ENCODE data around the gene CST7.
"Not testable (repeated sequence)": the region's sequence is repeated elsewhere in the genome, so short reads cannot be mapped to it uniquely, and the experiment has no call there.

The CST7 gene

GRCh38 chr20:24914388-24915241 lies 34.5 kb upstream of the CST7 start:
- Histone ChIP-seq H3K36me3 (ENCODE audit: insufficient read depth, low read length) (no peaks in the 10 kb centered on the region), H2AFZ (ENCODE audit: low read length, unreplicated experiment) (no peak overlapping the region), H3K4me1 (ENCODE audit: control insufficient read depth, insufficient read depth, low read length, unreplicated experiment) (no peaks in the 10 kb centered on the region), H3K4me3 (ENCODE audit: low read depth, low read length) (no peak overlapping the region), H3K79me2 (ENCODE audit: control insufficient read depth, insufficient read depth, low read length, unreplicated experiment) (no peaks in the 10 kb centered on the region), H3K27me3 (ENCODE audit: insufficient read depth, low read length) (peaks cover 26% of the 10 kb centered on the region), H3K27ac (ENCODE audit: low read depth, low read length) (no peak overlapping the region)

GRCh38 chr20:24915440-24915839 lies 33.6 kb upstream of the CST7 start:
- H3K79me2 ChIP-seq (ENCODE audit: control insufficient read depth, insufficient read depth, low read length, unreplicated experiment), result no peaks in the 10 kb centered on the region
- H3K27me3 ChIP-seq (ENCODE audit: insufficient read depth, low read length), result peaks cover 23% of the 10 kb centered on the region
- H3K27ac ChIP-seq (ENCODE audit: low read depth, low read length), result no peak overlapping the region
- no peak overlapping the region for H2AFZ ChIP-seq (ENCODE audit: low read length, unreplicated experiment)
- H3K4me1 ChIP-seq (ENCODE audit: control insufficient read depth, insufficient read depth, low read length, unreplicated experiment), result no peaks in the 10 kb centered on the region
- no peak overlapping the region for H3K4me3 ChIP-seq (ENCODE audit: low read depth, low read length)
- H3K36me3 ChIP-seq (ENCODE audit: insufficient read depth, low read length), result no peaks in the 10 kb centered on the region

- peaks cover 19% of the 10 kb centered on the region for H3K27me3 ChIP-seq (ENCODE audit: insufficient read depth, low read length)
- H3K4me1 ChIP-seq (ENCODE audit: control insufficient read depth, insufficient read depth, low read length, unreplicated experiment), result no peaks in the 10 kb centered on the region
- no peak overlapping the region for H3K27ac ChIP-seq (ENCODE audit: low read depth, low read length)
- no peak overlapping the region for H3K4me3 ChIP-seq (ENCODE audit: low read depth, low read length)
- no peaks in the 10 kb centered on the region for H3K79me2 ChIP-seq (ENCODE audit: control insufficient read depth, insufficient read depth, low read length, unreplicated experiment)
- no peak overlapping the region for H2AFZ ChIP-seq (ENCODE audit: low read length, unreplicated experiment)
- H3K36me3 ChIP-seq (ENCODE audit: insufficient read depth, low read length), result no peaks in the 10 kb centered on the region
Measured at GRCh38 chr20:24915892-24916291, 33.2 kb upstream of the CST7 start.

- Histone ChIP-seq H3K36me3 (ENCODE audit: insufficient read depth, low read length) (no peaks in the 10 kb centered on the region), H3K79me2 (ENCODE audit: control insufficient read depth, insufficient read depth, low read length, unreplicated experiment) (no peaks in the 10 kb centered on the region), H3K27ac (ENCODE audit: low read depth, low read length) (no peak overlapping the region), H2AFZ (ENCODE audit: low read length, unreplicated experiment) (no peak overlapping the region), H3K27me3 (ENCODE audit: insufficient read depth, low read length) (peaks cover 19% of the 10 kb centered on the region), H3K4me1 (ENCODE audit: control insufficient read depth, insufficient read depth, low read length, unreplicated experiment) (no peaks in the 10 kb centered on the region), H3K4me3 (ENCODE audit: low read depth, low read length) (no peak overlapping the region)
Measured at GRCh38 chr20:24916412-24916811, 32.7 kb upstream of the CST7 start.

- no peaks in the 10 kb centered on the region for H3K4me1 ChIP-seq (ENCODE audit: control insufficient read depth, insufficient read depth, low read length, unreplicated experiment)
- no peaks in the 10 kb centered on the region for H3K79me2 ChIP-seq (ENCODE audit: control insufficient read depth, insufficient read depth, low read length, unreplicated experiment)
- no peaks in the 10 kb centered on the region for H3K36me3 ChIP-seq (ENCODE audit: insufficient read depth, low read length)
- H2AFZ ChIP-seq (ENCODE audit: low read length, unreplicated experiment), result no peak overlapping the region
- H3K27me3 ChIP-seq (ENCODE audit: insufficient read depth, low read length), result peaks cover 18% of the 10 kb centered on the region
- H3K27ac ChIP-seq (ENCODE audit: low read depth, low read length), result no peak overlapping the region
- H3K4me3 ChIP-seq (ENCODE audit: low read depth, low read length), result no peak overlapping the region
Measured at GRCh38 chr20:24917056-24917455, 32.0 kb upstream of the CST7 start.

- Histone ChIP-seq H3K27me3 (ENCODE audit: insufficient read depth, low read length) (peaks cover 13% of the 10 kb centered on the region), H3K4me3 (ENCODE audit: low read depth, low read length) (no peak overlapping the region), H3K4me1 (ENCODE audit: control insufficient read depth, insufficient read depth, low read length, unreplicated experiment) (no peaks in the 10 kb centered on the region), H3K36me3 (ENCODE audit: insufficient read depth, low read length) (no peaks in the 10 kb centered on the region), H3K27ac (ENCODE audit: low read depth, low read length) (no peak overlapping the region), H3K79me2 (ENCODE audit: control insufficient read depth, insufficient read depth, low read length, unreplicated experiment) (no peaks in the 10 kb centered on the region), H2AFZ (ENCODE audit: low read length, unreplicated experiment) (no peak overlapping the region)
Measured at GRCh38 chr20:24917797-24918578, 31.1 kb upstream of the CST7 start.

- H3K36me3 ChIP-seq (ENCODE audit: insufficient read depth, low read length), result no peaks in the 10 kb centered on the region
- no peak overlapping the region for H3K4me3 ChIP-seq (ENCODE audit: low read depth, low read length)
- H3K27ac ChIP-seq (ENCODE audit: low read depth, low read length), result no peak overlapping the region
- no peaks in the 10 kb centered on the region for H3K4me1 ChIP-seq (ENCODE audit: control insufficient read depth, insufficient read depth, low read length, unreplicated experiment)
- peaks cover 13% of the 10 kb centered on the region for H3K27me3 ChIP-seq (ENCODE audit: insufficient read depth, low read length)
- H3K79me2 ChIP-seq (ENCODE audit: control insufficient read depth, insufficient read depth, low read length, unreplicated experiment), result no peaks in the 10 kb centered on the region
- no peak overlapping the region for H2AFZ ChIP-seq (ENCODE audit: low read length, unreplicated experiment)
Measured at GRCh38 chr20:24918579-24919566, 30.2 kb upstream of the CST7 start.

- H3K27ac ChIP-seq (ENCODE audit: low read depth, low read length); H2AFZ ChIP-seq (ENCODE audit: low read length, unreplicated experiment); H3K4me3 ChIP-seq (ENCODE audit: low read depth, low read length); H3K4me1 ChIP-seq (ENCODE audit: control insufficient read depth, insufficient read depth, low read length, unreplicated experiment); H3K36me3 ChIP-seq (ENCODE audit: insufficient read depth, low read length); H3K79me2 ChIP-seq (ENCODE audit: control insufficient read depth, insufficient read depth, low read length, unreplicated experiment): not testable (repeated sequence)
- peaks cover 13% of the 10 kb centered on the region for H3K27me3 ChIP-seq (ENCODE audit: insufficient read depth, low read length)
Measured at GRCh38 chr20:24919665-24920064, 29.4 kb upstream of the CST7 start.

- H3K27me3 ChIP-seq (ENCODE audit: insufficient read depth, low read length), result peaks cover 13% of the 10 kb centered on the region
- H3K4me1 ChIP-seq (ENCODE audit: control insufficient read depth, insufficient read depth, low read length, unreplicated experiment); H2AFZ ChIP-seq (ENCODE audit: low read length, unreplicated experiment); H3K4me3 ChIP-seq (ENCODE audit: low read depth, low read length); H3K79me2 ChIP-seq (ENCODE audit: control insufficient read depth, insufficient read depth, low read length, unreplicated experiment); H3K27ac ChIP-seq (ENCODE audit: low read depth, low read length); H3K36me3 ChIP-seq (ENCODE audit: insufficient read depth, low read length): not testable (repeated sequence)
Measured at GRCh38 chr20:24920706-24921105, 28.4 kb upstream of the CST7 start.

GRCh38 chr20:24929259-24929658 lies 19.8 kb upstream of the CST7 start:
- not testable (repeated sequence) for H2AFZ ChIP-seq (ENCODE audit: low read length, unreplicated experiment); H3K27me3 ChIP-seq (ENCODE audit: insufficient read depth, low read length); H3K4me1 ChIP-seq (ENCODE audit: control insufficient read depth, insufficient read depth, low read length, unreplicated experiment); H3K36me3 ChIP-seq (ENCODE audit: insufficient read depth, low read length); H3K4me3 ChIP-seq (ENCODE audit: low read depth, low read length); H3K27ac ChIP-seq (ENCODE audit: low read depth, low read length); H3K79me2 ChIP-seq (ENCODE audit: control insufficient read depth, insufficient read depth, low read length, unreplicated experiment)

Data from ACC112 (cell line).